H1 (cell line): Measurements from ENCODE around the gene KLK8. TPM values are rescaled to one million over a fixed set of nuclear protein-coding genes. Genes with fewer than 3 reads are reported as not detected.
A peak's percentile ranks its signal among the peaks of the same experiment; 100 is the strongest.

Source experiments
- CTCF ChIA-PET: fragments of 300-600 bp; sonication (Branson Sonifier 250); formaldehyde crosslinking; loops from one replicate; lab custom pipeline; 2021; ENCODE audit not compliant: partially characterized antibody; lab: Charles Lee
- POLR2A ChIA-PET: fragments of 300-600 bp; sonication (Branson Sonifier 250); formaldehyde crosslinking; loops from one replicate; lab custom pipeline; 2021; ENCODE audit warnings: inconsistent platforms; ENCODE audit not compliant: partially characterized antibody; lab: Charles Lee
- DNase-seq, 2 experiments: peaks; one replicate each; pipeline versions ENCODE4 v3.0.0 to v3.0.0-alpha.2; 2010 to 2022; ENCODE audit warnings: low spot score in 2 of 2, low read depth in 1 of 2, mixed read lengths in 1 of 2
- FAIRE-seq: peaks from 2 replicates; lab custom pipeline; 2011; peaks lifted over from hg19 to GRCh38; lab: Jason Lieb, UNC
- H2AFZ ChIP-seq: 2 replicates; pipeline ENCODE4 v1.8.1; 2012; ENCODE audit warnings: low read length, inconsistent platforms
- H2AK5ac ChIP-seq: 2 replicates; pipeline ENCODE4 v1.6.1; 2013; ENCODE audit warnings: low read depth, low read length
- H2BK120ac ChIP-seq: replicated peaks from 2 replicates; pipeline ENCODE3; 2013; ENCODE audit warnings: low read depth, low read length, inconsistent platforms
- H2BK12ac ChIP-seq: 2 replicates; pipeline ENCODE4 v1.6.1; 2013; ENCODE audit warnings: low read depth, low read length
- H2BK15ac ChIP-seq: 2 replicates; pipeline ENCODE4 v1.6.1; 2013; ENCODE audit warnings: low read length
- H2BK20ac ChIP-seq: 2 replicates; pipeline ENCODE4 v1.6.1; 2013; ENCODE audit warnings: low read length
- H2BK5ac ChIP-seq: 2 replicates; pipeline ENCODE4 v1.6.1; 2013; ENCODE audit warnings: low read depth, low read length
- H3K14ac ChIP-seq: 2 replicates; pipeline ENCODE4 v1.6.1; 2013; ENCODE audit warnings: inconsistent platforms; ENCODE audit not compliant: insufficient read length
- H3K18ac ChIP-seq: 2 replicates; pipeline ENCODE4 v1.6.1; 2013; ENCODE audit warnings: low read length; ENCODE audit errors: extremely low read depth
- H3K23ac ChIP-seq: 2 replicates; pipeline ENCODE4 v1.6.1; 2013; ENCODE audit warnings: inconsistent platforms; ENCODE audit not compliant: insufficient read length
- H3K23me2 ChIP-seq: 2 replicates; pipeline ENCODE4 v1.6.1; 2013; ENCODE audit warnings: low read depth, low read length
- H3K27ac ChIP-seq: 2 replicates; pipeline ENCODE4 v1.6.1; 2011; ENCODE audit warnings: low read depth, low read length, inconsistent platforms
- H3K27me3 ChIP-seq, 4 experiments: replicated peaks in 1 of 4; 1 replicate in 1 of 4; 2 replicates in 3 of 4; pipeline versions ENCODE4 v1.6.1 to v1.8.1; 2011 to 2013; ENCODE audit warnings: low read length in 3 of 4, mild to moderate bottlenecking in 3 of 4, inconsistent platforms in 2 of 4, mixed read lengths in 2 of 4, moderate library complexity in 1 of 4; ENCODE audit not compliant: control insufficient read depth in 3 of 4, insufficient read depth in 3 of 4; ENCODE audit errors: extremely low read depth in 1 of 4
- H3K36me3 ChIP-seq, 4 experiments: 2 replicates each; pipeline versions ENCODE4 v1.6.1 to v1.8.1; 2011 to 2013; ENCODE audit warnings: mild to moderate bottlenecking in 4 of 4, low read length in 3 of 4, moderate library complexity in 2 of 4, control low read depth in 1 of 4, inconsistent platforms in 1 of 4; ENCODE audit not compliant: insufficient read depth in 4 of 4, control insufficient read depth in 2 of 4
- H3K4ac ChIP-seq: replicated peaks from 2 replicates; pipeline ENCODE3; 2013; ENCODE audit warnings: low read length, low read depth, mixed read lengths, inconsistent platforms; ENCODE audit not compliant: insufficient read length
- H3K4me1 ChIP-seq, 4 experiments: replicated peaks in 1 of 4; 1 replicate in 1 of 4; 2 replicates in 3 of 4; pipeline versions ENCODE4 v1.6.1 to v1.8.1; 2011 to 2013; ENCODE audit warnings: low read length in 3 of 4, inconsistent platforms in 2 of 4, mixed read lengths in 1 of 4; ENCODE audit not compliant: insufficient read depth in 4 of 4, control insufficient read depth in 3 of 4
- H3K4me2 ChIP-seq, 2 experiments: 2 replicates each; pipeline versions ENCODE4 v1.6.1 to v1.8.1; 2011 to 2013; ENCODE audit warnings: low read depth in 2 of 2, low read length in 2 of 2, control low read depth in 1 of 2, inconsistent platforms in 1 of 2, mild to moderate bottlenecking in 1 of 2; ENCODE audit not compliant: insufficient read depth in 1 of 2
- H3K4me3 ChIP-seq, 4 experiments: fragments of 200-600, 300-600 bp in 1 of 4; sonication (generic), shearing (Covaris generic), sonication (Bioruptor Twin) in 1 of 4; 2 replicates each; pipeline versions ENCODE4 v1.5.1 to v1.8.1; 2011 to 2016; ENCODE audit warnings: low read length in 4 of 4, low read depth in 3 of 4, control low read depth in 2 of 4, inconsistent platforms in 2 of 4, mild to moderate bottlenecking in 2 of 4, mixed read lengths in 1 of 4, moderate library complexity in 1 of 4; ENCODE audit not compliant: insufficient read depth in 2 of 4; ENCODE audit errors: extremely low read depth in 1 of 4
- H3K56ac ChIP-seq: replicated peaks from 2 replicates; pipeline ENCODE3; 2013; ENCODE audit warnings: low read depth, mild to moderate bottlenecking, mixed read lengths, low read length, inconsistent platforms; ENCODE audit not compliant: insufficient read length
- H3K79me1 ChIP-seq: 2 replicates; pipeline ENCODE4 v1.6.1; 2013; ENCODE audit warnings: low read depth, low read length, control low read depth
- H3K79me2 ChIP-seq, 2 experiments: 2 replicates each; pipeline versions ENCODE4 v1.6.1 to v1.8.1; 2012 to 2013; ENCODE audit warnings: low read length in 2 of 2, mild to moderate bottlenecking in 2 of 2, inconsistent platforms in 1 of 2; ENCODE audit not compliant: insufficient read depth in 2 of 2, control insufficient read depth in 1 of 2
- H3K9ac ChIP-seq, 4 experiments: replicated peaks in 1 of 4; 1 replicate in 1 of 4; 2 replicates in 3 of 4; pipeline versions ENCODE4 v1.6.1 to v1.8.1; 2011 to 2013; ENCODE audit warnings: low read depth in 3 of 4, low read length in 3 of 4, control low read depth in 2 of 4, mild to moderate bottlenecking in 2 of 4, moderate library complexity in 2 of 4, inconsistent platforms in 1 of 4; ENCODE audit errors: extremely low read depth in 1 of 4
- H3K9me3 ChIP-seq, 2 experiments: 2 replicates each; pipeline versions ENCODE4 v1.6.1 to v1.8.1; 2012 to 2013; ENCODE audit warnings: mild to moderate bottlenecking in 2 of 2, moderate library complexity in 2 of 2, control low read depth in 1 of 2, inconsistent platforms in 1 of 2, low read depth in 1 of 2, low read length in 1 of 2, mixed read lengths in 1 of 2; ENCODE audit not compliant: insufficient read depth in 2 of 2
- H4K20me1 ChIP-seq, 2 experiments: replicated peaks in 1 of 2; 2 replicates each; pipeline versions ENCODE3 to v1.8.1; 2011 to 2013; ENCODE audit warnings: inconsistent platforms in 2 of 2, low read length in 2 of 2, mild to moderate bottlenecking in 1 of 2; ENCODE audit not compliant: insufficient read depth in 2 of 2, control insufficient read depth in 1 of 2
- H4K5ac ChIP-seq: 2 replicates; pipeline ENCODE4 v1.6.1; 2013; ENCODE audit warnings: low read length, low read depth, mixed read lengths, inconsistent platforms; ENCODE audit not compliant: insufficient read length
- H4K8ac ChIP-seq: 2 replicates; pipeline ENCODE4 v1.8.0; 2013; ENCODE audit warnings: mild to moderate bottlenecking, moderate library complexity, low read length, inconsistent platforms; ENCODE audit not compliant: insufficient read depth; ENCODE audit errors: extremely low read depth
- H4K91ac ChIP-seq: replicated peaks from 2 replicates; pipeline ENCODE3; 2013; ENCODE audit warnings: low read length, mixed read lengths, inconsistent platforms; ENCODE audit not compliant: insufficient read length
- ASH2L ChIP-seq: fragments of 200-600, 300-600 bp; sonication (generic); IDR thresholded peaks from one replicate; pipeline ENCODE4 v1.7.1; 2017; ENCODE audit warnings: low read length
- CHD2 ChIP-seq: IDR thresholded peaks from 2 replicates; pipeline ENCODE4 v1.6.1; 2012; ENCODE audit warnings: low read length, improper control_type of control experiment
- CREB1 ChIP-seq: IDR thresholded peaks from 2 replicates; pipeline ENCODE4 v1.6.1; 2012; ENCODE audit warnings: inconsistent platforms
- CTBP2 ChIP-seq: IDR thresholded peaks from 2 replicates; pipeline ENCODE4 v1.7.0; 2011; ENCODE audit warnings: borderline replicate concordance, mild to moderate bottlenecking, moderate library complexity, mixed read lengths, low read length; ENCODE audit not compliant: insufficient read depth, insufficient read length
- FOSL1 ChIP-seq: IDR thresholded peaks from 2 replicates; pipeline ENCODE4 v1.6.1; 2011; ENCODE audit warnings: mild to moderate bottlenecking, low read depth, low read length, moderate library complexity; ENCODE audit not compliant: insufficient read depth
- KDM1A ChIP-seq: fragments of 200-600, 300-600 bp; sonication (generic); IDR thresholded peaks from 2 replicates; pipeline ENCODE4 v1.7.1; 2016; ENCODE audit warnings: mild to moderate bottlenecking, low read length, borderline replicate concordance
- KDM5A ChIP-seq: fragments of 200-600 bp; IDR thresholded peaks from 2 replicates; pipeline ENCODE4 v1.7.1; 2012; ENCODE audit warnings: mild to moderate bottlenecking, low read length, inconsistent platforms, mixed read lengths
- NANOG ChIP-seq: IDR thresholded peaks from 2 replicates; pipeline ENCODE4 v1.6.1; 2011; ENCODE audit warnings: low read length, low read depth, mild to moderate bottlenecking, inconsistent platforms; ENCODE audit not compliant: insufficient read depth, poor library complexity, severe bottlenecking
- SAP30 ChIP-seq: fragments of 300-600 bp; sonication (generic); IDR thresholded peaks from 2 replicates; pipeline ENCODE4 v1.7.1; 2012; ENCODE audit warnings: low read length, moderate library complexity, mild to moderate bottlenecking, inconsistent platforms; ENCODE audit not compliant: insufficient read depth, insufficient replicate concordance
- USF2 ChIP-seq: IDR thresholded peaks from 2 replicates; pipeline ENCODE4 v1.6.1; 2011; ENCODE audit warnings: low read length, improper control_type of control experiment
- YY1 ChIP-seq: IDR thresholded peaks from 2 replicates; pipeline ENCODE4 v1.6.1; 2011; ENCODE audit warnings: low read depth, mild to moderate bottlenecking, low read length
- ZNF274 ChIP-seq: IDR thresholded peaks from 2 replicates; pipeline ENCODE4 v1.7.0; 2012; ENCODE audit warnings: low read length, borderline replicate concordance; ENCODE audit errors: extremely low read depth
- WGBS, 2 experiments: shearing (Covaris generic) in 1 of 2; methylation state at CpG; one replicate each; pipeline versions ENCODE4 v1.1.6 to v1.1.7; 2013 to 2015; ENCODE audit warnings: low lambda C conversion rate in 2 of 2, mixed read lengths in 2 of 2, inconsistent platforms in 1 of 2, low coverage in 1 of 2, missing lambda C conversion rate in 1 of 2; ENCODE audit not compliant: insufficient replicate concordance in 2 of 2, insufficient coverage in 1 of 2, insufficient read length in 1 of 2; ENCODE audit errors: extremely low coverage in 1 of 2, missing lambda C conversion rate in 1 of 2; 5-methylcytosine and 5-hydroxymethylcytosine counted together
- polyA plus RNA-seq, 7 experiments: library from polyadenylated mRNA; depleted of rRNA in 3 of 7; stranded (reverse) in 5 of 7; unstranded in 2 of 7; fragments of >200 nt in 5 of 7; fragments of 200-250 nt in 2 of 7; gene quantifications; 1 replicate in 5 of 7; 2 replicates in 1 of 7; 4 replicates in 1 of 7; pipeline versions ENCODE4 v1.2.1 to v1.2.3, GENCODE V29; 2011 to 2013; ENCODE audit warnings: missing spikeins in 2 of 7, mixed read lengths in 2 of 7
- total RNA-seq: library from RNA; stranded (reverse); fragmentation: NEBNext Ultra II Directional; extraction: Animal tissue kit (Norgen Biotek cat#: 25700); gene quantifications from 2 replicates; pipeline ENCODE4 v1.2.1, GENCODE V29; 2021

Gene KLK8
- total and polyA plus RNA-seq, 2 of the 8 experiments (the other 6 are each of a cell fraction or from before 2014, with no cell fraction given) = 2.9 to 3.6 TPM

- Histone ChIP-seq H2BK5ac (no peak overlapping the region), H3K4me1 (peaks cover 3 to 34% (median 15%) of the 10 kb centered on the region in 4 experiments; a peak in 5 of 7 replicates), H3K79me2 (no peaks in the 10 kb centered on the region), H4K8ac (no peak overlapping the region), H3K23ac (no peak overlapping the region), H4K5ac (no peak overlapping the region), H3K9ac (no peak overlapping the region), H3K79me1 (no peaks in the 10 kb centered on the region), H2BK120ac (no peak overlapping the region), H2BK20ac (no peak overlapping the region), H3K18ac (no peak overlapping the region), H3K23me2 (no peaks in the 10 kb centered on the region), H3K4me2 (no peak overlapping the region), H4K91ac (peak overlapping the region; percentile 34), H2AK5ac (no peak overlapping the region), H3K27ac (no peak overlapping the region), H3K36me3 (0 out of 8 replicates have a peak, but pooled peaks cover 0 to 3% (median 0%) of the 10 kb centered on the region in 4 experiments), H2BK12ac (no peak overlapping the region), H2AFZ (no peak overlapping the region), H3K14ac (no peak overlapping the region), H3K9me3 (no peaks in the 10 kb centered on the region), H4K20me1 (no peaks in the 10 kb centered on the region), H3K4me3 (no peak overlapping the region), H3K56ac (no peak overlapping the region), H3K4ac (no peak overlapping the region), H2BK15ac (no peak overlapping the region), H3K27me3 (peaks cover 0 to 3% (median 0%) of the 10 kb centered on the region in 4 experiments; a peak in 1 of 7 replicates)
- DNase-seq (no peak), FAIRE-seq (no peak)
- CTCF ChIA-PET = interaction anchor here (0.6 to 0.7 kb wide), 2 partner anchors 15 to 25 kb away, joined by 3 read pairs; no protein-coding TSS in a partner anchor
- POLR2A ChIA-PET = interaction anchor here (0.8 kb wide), 1 partner anchor 199 kb away, joined by 3 read pairs; no protein-coding TSS in a partner anchor
- TF ChIP-seq KDM5A (no peak), ASH2L (no peak), ZNF274 (no peak), USF2 (no peak), NANOG (no peak), CHD2 (no peak), CTBP2 (no peak), YY1 (no peak), SAP30 (no peak), KDM1A (no peak), FOSL1 (no peak), CREB1 (no peak)
- WGBS, 2 experiments = 96% methylated on average over 4 of the region's 4 CpGs; no CpG with 5 or more reads in 1 of the 2 experiments
These were observed 23.8 kb downstream of the KLK8 start for GRCh38 chr19:50977626-50978025.
